Activated CD8-positive, alpha-beta T cell treated with anti-CD3 and anti-CD28 coated beads for 36 hours (primary cell): ENCODE measurements around the gene POU2F3. TPM values are rescaled to one million over a fixed set of nuclear protein-coding genes. Genes with fewer than 3 reads are reported as not detected.

Source experiments
- ATAC-seq: fragments of 200-7000 bp; cut with Tn5 transposase; one replicate; pipeline ENCODE4 v1.10.0; 2021; ENCODE audit warnings: mild to moderate bottlenecking, moderate library complexity
- CTCF ChIA-PET: fragments of 350-600 bp; sonication (Branson Sonifier 250); formaldehyde crosslinking; loops from one replicate; lab custom pipeline; 2021; ENCODE audit warnings: antibody characterized with exemption; lab: Charles Lee
- POLR2A ChIA-PET: fragments of 350-600 bp; sonication (Branson Sonifier 250); formaldehyde crosslinking; loops from one replicate; lab custom pipeline; 2021; ENCODE audit warnings: antibody characterized with exemption; lab: Charles Lee
- DNase-seq: peaks from one replicate; pipeline ENCODE4 v3.0.0-alpha.2; 2020
- H3K27ac Mint-ChIP-seq: one replicate; pipeline ENCODE4 v1.8.0; 2021; ENCODE audit warnings: mild to moderate bottlenecking, mixed read lengths
- H3K27me3 Mint-ChIP-seq: one replicate; pipeline ENCODE4 v1.8.0; 2021; ENCODE audit warnings: mixed read lengths
- H3K36me3 Mint-ChIP-seq: one replicate; pipeline ENCODE4 v1.8.0; 2021; ENCODE audit warnings: low read depth, mixed read lengths
- H3K4me1 Mint-ChIP-seq: one replicate; pipeline ENCODE4 v1.8.0; 2021; ENCODE audit warnings: low read depth, mixed read lengths
- H3K4me3 Mint-ChIP-seq: one replicate; pipeline ENCODE4 v1.8.0; 2021; ENCODE audit warnings: mild to moderate bottlenecking, moderate library complexity, mixed read lengths
- H3K9me3 Mint-ChIP-seq: one replicate; pipeline ENCODE4 v1.8.0; 2021; ENCODE audit warnings: mixed read lengths
- CTCF ChIP-seq: fragments of 200-600 bp; IDR thresholded peaks from one replicate; pipeline ENCODE4 v1.8.0; 2022; ENCODE audit warnings: antibody characterized with exemption, mild to moderate bottlenecking
- intact Hi-C: fragments of 100-400 bp; cut with micrococcal nuclease; formaldehyde crosslinking; loops from one replicate; pipeline ENCODE4 v1.10.0; 2022
- total RNA-seq, 2 experiments: library from RNA; stranded (reverse); gene quantifications; one replicate each; pipeline ENCODE4 v1.2.3, GENCODE V29; 2021

Gene POU2F3
- total RNA-seq, 2 experiments from 2014 or later = not detected

GRCh38 chr11:120228794-120229384, 11.1 kb upstream of the POU2F3 start:
- ATAC-seq = no peak
- H3K27ac Mint-ChIP-seq = no peak overlapping the region

GRCh38 chr11:120229451-120230424, 10.2 kb upstream of the POU2F3 start:
- ATAC-seq = peak; percentile 45
- POLR2A ChIA-PET = interaction anchor here (0.6 kb wide), 1 partner anchor 187 kb away, joined by 3 read pairs; no protein-coding TSS in a partner anchor

More at GRCh38 chr11:120228794-120229384, 11.1 kb upstream of the POU2F3 start:
- TF ChIP-seq CTCF = no peak
- POLR2A ChIA-PET = no interaction called here
- DNase-seq = no peak
- no peaks in the 10 kb centered on the region for H3K9me3 Mint-ChIP-seq
- H3K36me3 Mint-ChIP-seq = no peaks in the 10 kb centered on the region
- CTCF ChIA-PET = interaction anchor here (0.6 to 19.2 kb wide), 12 partner anchors 15 to 120 kb away, joined by 3 to 437 read pairs (median 6); no protein-coding TSS in a partner anchor
- no peak overlapping the region for H3K4me3 Mint-ChIP-seq
- intact Hi-C loops = no loop called here
- peaks cover 4% of the 10 kb centered on the region for H3K4me1 Mint-ChIP-seq
- H3K27me3 Mint-ChIP-seq = no peaks in the 10 kb centered on the region

GRCh38 chr11:120230433-120231071, 9.4 kb upstream of the POU2F3 start:
- intact Hi-C loops = loop anchor here (2.0 kb wide), 1 partner anchor 58 kb away; no protein-coding TSS in a partner anchor
- Mint-ChIP-seq H3K4me1 (no peaks in the 10 kb centered on the region), H3K27ac (no peak overlapping the region), H3K27me3 (peaks cover 6% of the 10 kb centered on the region), H3K9me3 (no peaks in the 10 kb centered on the region), H3K36me3 (no peaks in the 10 kb centered on the region), H3K4me3 (no peak overlapping the region)
- ATAC-seq (no peak), DNase-seq (no peak)
- TF ChIP-seq CTCF = no peak
- ChIA-PET CTCF (interaction anchor here (1.0 to 19.2 kb wide), 8 partner anchors 14 to 122 kb away, joined by 3 to 437 read pairs (median 12); no protein-coding TSS in a partner anchor), POLR2A (no interaction called here)

More at GRCh38 chr11:120229451-120230424, 10.2 kb upstream of the POU2F3 start:
- Mint-ChIP-seq H3K4me1 (peaks cover 4% of the 10 kb centered on the region), H3K4me3 (no peak overlapping the region), H3K27ac (no peak overlapping the region), H3K9me3 (no peaks in the 10 kb centered on the region), H3K36me3 (no peaks in the 10 kb centered on the region), H3K27me3 (peaks cover 5% of the 10 kb centered on the region)
- peak; percentile 72 for TF ChIP-seq CTCF
- intact Hi-C loops = loop anchor here (2.0 kb wide), 1 partner anchor 57 kb away; no protein-coding TSS in a partner anchor
- peak; percentile 50 for DNase-seq
- CTCF ChIA-PET = interaction anchor here (0.6 to 19.2 kb wide), 13 partner anchors 13 to 121 kb away, joined by 3 to 437 read pairs (median 6); no protein-coding TSS in a partner anchor

- Mint-ChIP-seq H3K4me1 (no peaks in the 10 kb centered on the region), H3K4me3 (no peak overlapping the region), H3K27me3 (peaks cover 11% of the 10 kb centered on the region), H3K27ac (no peak overlapping the region), H3K36me3 (no peaks in the 10 kb centered on the region), H3K9me3 (no peaks in the 10 kb centered on the region)
- ChIA-PET CTCF (interaction anchor here (1.3 to 19.2 kb wide), 4 partner anchors 15 to 123 kb away, joined by 3 to 437 read pairs (median 100); no protein-coding TSS in a partner anchor), POLR2A (no interaction called here)
- intact Hi-C loops = loop anchor here (2.0 kb wide), 1 partner anchor 59 kb away; no protein-coding TSS in a partner anchor
- DNase-seq (no peak), ATAC-seq (no peak)
- TF ChIP-seq CTCF = no peak
These were observed 8.0 kb upstream of the POU2F3 start for GRCh38 chr11:120231963-120232362.
